NAMALWA (cell line): Measurements from ENCODE around the gene ADIPOQ.
"Not testable (repeated sequence)": the region's sequence is repeated elsewhere in the genome, so short reads cannot be mapped to it uniquely, and the experiment has no call there.

ENCODE experiments used
- DNase-seq: peaks from one replicate; pipeline ENCODE4 v3.0.0-alpha.2; 2015; ENCODE audit warnings: low spot score

Gene ADIPOQ

DNA sequence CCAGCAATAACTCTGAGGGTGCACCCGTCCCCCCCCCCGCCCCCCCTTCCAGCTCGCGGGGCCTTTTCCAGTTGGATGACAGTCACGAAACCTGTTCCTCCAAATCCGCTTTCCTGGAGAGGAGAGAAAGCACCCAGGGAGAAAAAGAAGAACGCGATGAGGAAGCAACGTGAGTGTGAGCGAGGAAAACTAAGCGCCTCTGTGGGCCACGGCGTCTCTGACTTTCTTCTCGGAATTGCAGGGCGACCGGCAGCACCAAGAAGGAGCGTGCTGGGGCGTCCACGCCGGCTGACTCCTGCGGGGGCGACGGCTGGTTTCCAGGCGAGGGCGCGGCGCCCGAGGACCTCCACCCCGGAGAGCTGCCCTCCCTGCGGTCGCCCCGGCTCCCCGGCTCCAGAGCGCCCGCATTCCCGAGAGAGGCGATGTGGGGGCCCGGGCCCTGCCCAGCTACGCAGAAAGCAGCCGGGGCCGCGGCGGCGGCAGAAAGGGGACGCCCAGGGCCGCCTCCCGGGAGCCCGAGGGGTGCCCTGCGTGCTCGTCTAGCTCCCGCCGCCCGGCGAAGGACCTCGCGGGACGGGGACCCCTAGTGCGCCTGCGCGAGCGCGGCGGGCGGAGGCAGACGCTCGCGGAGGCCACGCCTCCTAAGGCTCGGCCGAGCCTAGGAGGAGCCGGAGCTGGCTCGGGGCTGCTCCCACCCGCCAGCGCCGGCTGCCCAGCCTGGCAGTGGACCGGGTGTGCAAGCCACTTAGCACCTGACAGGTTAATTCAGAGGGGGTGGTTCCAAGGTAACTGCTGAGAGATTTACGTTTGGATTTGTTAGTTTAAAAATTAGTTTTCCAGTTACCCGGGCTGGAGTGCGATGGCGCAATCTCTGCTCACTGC lies 15.3 kb upstream of the ADIPOQ start:
- DNase-seq, result peak; percentile 93

DNA sequence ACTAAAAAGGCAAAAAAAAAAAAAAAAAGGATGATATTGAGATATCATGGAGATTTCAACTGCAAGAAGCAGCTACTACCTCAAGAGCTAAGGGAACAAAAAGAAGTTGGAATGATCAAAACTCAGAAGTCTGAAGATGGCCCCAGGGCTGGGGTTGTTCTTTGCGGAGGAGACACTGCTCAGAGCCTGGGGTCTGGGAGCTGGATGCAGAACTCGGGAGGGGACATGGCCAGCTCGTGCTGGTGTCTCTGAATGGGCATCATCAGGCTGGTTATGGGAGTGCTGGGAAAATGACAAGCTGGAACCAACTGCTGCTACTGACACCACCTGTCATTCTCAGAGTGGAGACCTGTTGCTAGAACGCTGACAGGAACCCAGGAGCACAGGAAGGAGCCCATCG lies 14.2 kb upstream of the ADIPOQ start:
- no peak for DNase-seq

DNA sequence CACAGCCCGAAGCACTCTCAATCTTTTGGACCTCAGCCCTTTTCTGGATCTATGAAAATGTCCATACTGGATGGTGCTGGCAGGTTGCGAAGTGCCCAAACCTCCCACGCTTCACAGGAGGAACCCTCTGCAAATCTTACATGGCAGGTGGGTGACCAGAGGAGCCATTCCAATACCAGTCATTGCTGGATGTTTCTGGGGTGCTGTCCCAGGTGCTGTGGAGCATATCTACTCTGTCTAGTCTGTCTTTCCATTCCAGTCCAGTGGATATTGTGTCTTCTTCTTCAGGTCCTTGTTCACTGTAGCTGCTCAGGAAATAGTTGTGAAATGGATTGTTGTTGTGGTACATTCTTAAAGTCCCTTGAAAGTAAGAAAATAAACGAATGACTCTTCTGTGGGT lies 10.7 kb upstream of the ADIPOQ start:
- no peak for DNase-seq

DNA sequence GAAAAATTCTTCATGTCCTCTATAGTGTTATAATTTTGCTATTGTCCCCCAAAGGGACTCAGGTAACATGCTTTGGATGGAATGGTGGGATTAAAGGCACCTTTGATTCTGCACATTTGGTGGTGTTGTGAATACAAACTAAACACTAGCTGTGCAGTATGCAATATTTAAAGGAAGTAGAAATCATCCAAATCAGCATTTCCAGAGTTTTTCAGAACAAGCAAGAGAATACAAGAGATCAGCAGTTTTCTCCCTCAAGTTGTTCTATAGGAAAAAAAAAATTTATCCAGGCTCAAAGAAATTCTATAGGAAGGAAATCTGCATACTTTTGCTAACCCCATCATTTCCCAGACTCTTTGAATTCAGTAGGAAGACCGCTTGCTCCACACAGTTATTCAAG lies 10.2 kb upstream of the ADIPOQ start:
- no peak for DNase-seq

DNA sequence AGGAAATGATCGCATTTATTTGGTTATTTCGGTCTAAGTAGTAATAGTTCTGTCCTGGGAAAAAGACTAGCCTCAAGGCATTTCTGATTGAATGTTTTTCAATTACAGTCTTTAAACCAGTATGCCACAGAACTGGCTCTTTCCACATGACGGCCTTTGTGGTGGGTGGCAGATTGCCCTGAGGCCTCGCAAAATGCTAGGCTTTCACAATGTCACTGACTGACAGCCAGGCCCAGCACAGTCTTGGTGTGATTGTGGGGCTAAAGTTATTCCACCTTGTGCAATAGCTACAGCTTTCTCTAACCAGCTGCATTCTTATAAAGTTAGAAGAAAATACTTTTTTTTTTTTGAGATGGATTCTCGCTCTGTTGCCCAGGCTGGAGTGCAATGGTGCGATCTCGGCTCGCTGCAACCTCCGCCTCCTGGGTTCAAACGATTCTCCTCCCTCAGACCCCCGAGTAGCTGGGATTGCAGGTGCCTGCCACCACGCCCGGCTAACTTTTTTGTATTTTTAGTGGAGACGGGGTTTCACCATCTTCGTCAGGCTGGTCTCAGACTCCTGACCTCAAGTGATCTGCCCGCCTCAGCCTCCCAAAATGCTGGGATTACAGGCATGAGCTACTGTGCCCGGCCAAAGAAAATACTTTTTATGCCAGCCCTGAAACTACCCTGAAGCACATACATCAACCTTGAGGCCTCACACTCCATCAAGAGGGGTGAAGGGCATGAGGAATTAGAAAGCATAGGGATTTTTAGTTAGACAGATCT lies 2.5 kb upstream of the ADIPOQ start:
- DNase-seq, result no peak

DNA sequence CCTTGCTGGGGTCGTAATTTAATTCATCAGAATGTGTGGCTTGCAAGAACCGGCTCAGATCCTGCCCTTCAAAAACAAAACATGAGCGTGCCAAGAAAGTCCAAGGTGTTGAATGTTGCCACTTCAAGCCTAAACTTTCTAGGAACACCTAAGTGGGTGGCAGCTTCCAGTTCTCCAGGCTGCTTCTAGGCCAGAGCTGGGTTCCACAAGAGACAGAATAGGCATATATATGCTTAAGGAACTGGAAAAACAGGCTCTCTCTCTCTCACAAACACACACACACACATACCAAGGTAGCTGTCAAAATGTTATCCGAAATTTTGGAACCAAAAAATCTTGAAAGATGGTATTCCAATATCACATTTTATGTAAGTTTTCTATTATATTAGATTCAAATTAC lies 890 bp upstream of the ADIPOQ start:
- DNase-seq, result no peak

DNA sequence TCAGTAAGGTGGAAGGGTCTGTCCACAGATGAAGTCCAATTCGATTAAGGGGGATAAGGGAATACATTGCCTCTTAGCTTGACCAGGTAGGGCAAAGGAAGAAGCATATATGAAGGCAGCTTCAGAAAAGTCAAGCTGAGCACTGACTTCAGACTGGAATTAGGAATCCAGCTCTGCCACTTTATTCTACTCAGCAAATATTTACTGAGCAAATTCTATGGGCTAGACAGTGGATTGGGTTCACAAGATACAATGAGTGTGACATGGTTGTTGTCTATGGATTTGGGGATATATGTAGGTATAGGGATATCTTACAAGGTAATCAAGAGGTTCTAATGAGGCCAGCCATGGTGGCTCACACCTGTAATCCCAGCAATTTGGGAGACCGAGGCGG lies 526 bp downstream of the ADIPOQ start:
- no peak for DNase-seq

DNA sequence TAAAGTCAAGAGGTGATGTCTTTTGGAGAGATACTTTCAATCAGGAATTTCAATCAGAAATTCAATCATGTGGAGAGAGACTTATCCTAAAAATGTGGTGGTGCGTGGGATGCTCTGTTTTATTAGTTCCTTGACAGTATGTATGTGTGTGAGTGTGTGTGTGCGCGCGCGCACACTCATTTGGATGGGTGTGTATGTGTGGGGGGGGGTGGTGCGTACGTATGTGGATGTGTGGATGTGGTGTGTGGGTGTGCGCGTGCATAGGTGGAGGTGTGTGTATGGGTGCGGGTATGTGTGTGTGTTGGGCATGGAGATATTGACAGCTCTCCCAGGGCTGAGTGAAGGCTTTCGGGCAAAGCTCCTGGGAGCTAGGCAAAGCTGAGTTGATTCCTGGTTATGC lies 2.4 kb downstream of the ADIPOQ start:
- no peak for DNase-seq

DNA sequence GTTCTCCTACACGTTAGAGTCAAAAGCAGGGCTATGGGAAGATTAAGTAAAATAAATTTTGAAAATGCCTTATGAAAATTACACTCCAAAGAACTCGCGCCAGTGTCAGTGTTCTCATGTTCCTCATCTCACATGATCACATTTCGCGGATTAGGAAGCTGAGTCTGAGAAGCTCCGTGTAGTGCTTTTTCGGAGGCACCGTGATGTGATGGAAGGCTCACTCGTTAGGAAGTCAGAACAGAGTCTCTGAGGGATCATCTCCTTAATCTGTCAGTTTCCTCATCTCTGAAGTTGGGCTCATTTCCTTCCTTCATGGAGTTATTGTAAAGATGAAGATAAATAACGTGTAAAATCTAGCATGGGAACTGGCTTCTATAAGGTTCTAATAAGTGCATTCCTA lies 3.2 kb downstream of the ADIPOQ start:
- no peak for DNase-seq

DNA sequence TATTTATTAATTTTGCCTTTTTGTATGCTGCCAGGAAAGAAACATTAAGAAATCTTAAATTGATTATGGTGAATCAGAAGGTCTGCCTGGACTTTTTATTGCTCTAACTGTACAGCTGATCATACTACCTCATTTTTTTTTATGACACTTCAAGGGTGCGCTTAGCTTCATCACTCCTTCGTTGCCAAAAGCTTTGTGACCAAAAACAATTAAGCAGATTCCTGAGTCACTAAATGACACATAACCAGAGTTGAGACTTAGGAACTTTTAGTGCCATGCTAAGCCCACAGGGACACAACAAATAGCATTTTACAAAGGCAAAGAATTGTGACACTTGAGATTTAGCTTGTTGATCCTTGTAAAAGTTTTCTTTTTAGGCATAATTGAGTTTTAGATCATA lies 4.9 kb downstream of the ADIPOQ start:
- no peak for DNase-seq

DNA sequence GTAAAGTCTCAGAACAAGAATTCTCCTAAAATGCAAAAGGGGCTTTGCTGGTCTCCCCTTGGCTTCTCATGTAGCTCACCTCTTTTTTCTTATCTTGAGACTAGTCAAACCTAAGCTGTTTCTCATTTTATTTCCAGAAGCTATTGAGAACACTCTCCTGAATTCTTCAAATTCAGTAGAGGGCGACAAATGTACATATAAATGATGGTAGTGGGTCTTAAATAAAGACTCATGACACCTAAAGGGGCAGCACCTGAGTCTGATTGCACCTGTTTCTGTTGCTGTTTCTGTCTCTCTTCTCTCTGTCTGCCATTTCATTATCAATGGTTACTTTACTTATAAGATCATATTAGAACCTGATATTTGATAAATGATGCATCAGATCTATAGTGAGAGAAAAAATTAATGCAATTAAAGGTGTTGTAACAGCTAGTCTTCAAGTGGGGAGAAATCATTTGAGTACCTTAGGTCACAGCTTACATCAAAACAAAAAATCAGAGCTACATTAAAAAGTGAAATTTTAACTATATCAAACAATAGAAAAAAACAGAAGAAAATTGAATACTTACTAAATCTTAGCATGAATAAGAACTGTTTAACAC lies 7.0 kb downstream of the ADIPOQ start:
- DNase-seq, result peak; percentile 84

DNA sequence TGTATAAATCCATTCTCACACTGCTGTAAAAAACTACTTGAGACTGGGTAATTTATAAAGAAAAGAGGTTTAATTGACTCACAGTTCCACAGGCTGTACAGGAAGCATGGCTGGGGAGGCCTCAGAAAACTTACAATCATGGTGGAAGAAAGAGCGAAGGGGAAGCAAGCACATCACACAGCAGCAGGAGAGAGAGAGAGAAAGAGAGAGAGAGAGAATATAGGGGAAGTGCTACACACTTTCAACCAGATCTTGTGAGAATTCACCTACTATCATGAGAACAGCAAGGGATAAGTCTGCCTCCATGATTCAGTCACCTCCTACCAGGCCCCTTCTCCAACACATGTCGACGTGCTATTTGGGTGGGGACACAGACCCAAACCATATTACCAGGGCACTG lies 9.3 kb downstream of the ADIPOQ start:
- DNase-seq, result not testable (repeated sequence)

DNA sequence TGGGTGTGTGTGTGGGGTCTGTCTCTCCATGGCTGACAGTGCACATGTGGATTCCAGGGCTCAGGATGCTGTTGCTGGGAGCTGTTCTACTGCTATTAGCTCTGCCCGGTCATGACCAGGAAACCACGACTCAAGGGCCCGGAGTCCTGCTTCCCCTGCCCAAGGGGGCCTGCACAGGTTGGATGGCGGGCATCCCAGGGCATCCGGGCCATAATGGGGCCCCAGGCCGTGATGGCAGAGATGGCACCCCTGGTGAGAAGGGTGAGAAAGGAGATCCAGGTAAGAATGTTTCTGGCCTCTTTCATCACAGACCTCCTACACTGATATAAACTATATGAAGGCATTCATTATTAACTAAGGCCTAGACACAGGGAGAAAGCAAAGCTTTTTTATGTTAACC lies 10.5 kb downstream of the ADIPOQ start:
- no peak for DNase-seq

DNA sequence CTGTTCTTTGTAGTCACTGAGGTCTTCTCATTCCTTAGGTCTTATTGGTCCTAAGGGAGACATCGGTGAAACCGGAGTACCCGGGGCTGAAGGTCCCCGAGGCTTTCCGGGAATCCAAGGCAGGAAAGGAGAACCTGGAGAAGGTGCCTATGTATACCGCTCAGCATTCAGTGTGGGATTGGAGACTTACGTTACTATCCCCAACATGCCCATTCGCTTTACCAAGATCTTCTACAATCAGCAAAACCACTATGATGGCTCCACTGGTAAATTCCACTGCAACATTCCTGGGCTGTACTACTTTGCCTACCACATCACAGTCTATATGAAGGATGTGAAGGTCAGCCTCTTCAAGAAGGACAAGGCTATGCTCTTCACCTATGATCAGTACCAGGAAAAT lies 11.6 kb downstream of the ADIPOQ start:
- no peak for DNase-seq

DNA sequence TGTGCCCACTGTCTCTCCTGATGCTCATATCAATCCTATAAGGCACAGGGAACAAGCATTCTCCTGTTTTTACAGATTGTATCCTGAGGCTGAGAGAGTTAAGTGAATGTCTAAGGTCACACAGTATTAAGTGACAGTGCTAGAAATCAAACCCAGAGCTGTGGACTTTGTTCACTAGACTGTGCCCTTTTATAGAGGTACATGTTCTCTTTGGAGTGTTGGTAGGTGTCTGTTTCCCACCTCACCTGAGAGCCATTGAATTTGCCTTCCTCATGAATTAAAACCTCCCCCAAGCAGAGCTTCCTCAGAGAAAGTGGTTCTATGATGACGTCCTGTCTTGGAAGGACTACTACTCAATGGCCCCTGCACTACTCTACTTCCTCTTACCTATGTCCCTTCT lies 12.4 kb downstream of the ADIPOQ start:
- DNase-seq, result no peak

DNA sequence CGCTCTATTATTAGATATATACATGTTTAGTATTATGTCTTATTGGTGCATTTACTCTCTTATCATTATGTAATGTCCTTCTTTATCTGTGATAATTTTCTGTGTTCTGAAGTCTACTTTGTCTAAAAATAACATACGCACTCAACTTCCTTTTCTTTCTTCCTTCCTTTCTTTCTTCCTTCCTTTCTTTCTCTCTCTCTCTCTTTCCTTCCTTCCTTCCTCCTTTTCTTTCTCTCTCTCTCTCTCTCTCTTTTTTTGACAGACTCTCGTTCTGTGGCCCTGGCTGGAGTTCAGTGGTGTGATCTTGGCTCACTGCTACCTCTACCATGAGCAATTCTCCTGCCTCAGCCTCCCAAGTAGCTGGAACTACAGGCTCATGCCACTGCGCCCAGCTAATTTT lies 15.2 kb downstream of the ADIPOQ start:
- DNase-seq, result no peak

DNA sequence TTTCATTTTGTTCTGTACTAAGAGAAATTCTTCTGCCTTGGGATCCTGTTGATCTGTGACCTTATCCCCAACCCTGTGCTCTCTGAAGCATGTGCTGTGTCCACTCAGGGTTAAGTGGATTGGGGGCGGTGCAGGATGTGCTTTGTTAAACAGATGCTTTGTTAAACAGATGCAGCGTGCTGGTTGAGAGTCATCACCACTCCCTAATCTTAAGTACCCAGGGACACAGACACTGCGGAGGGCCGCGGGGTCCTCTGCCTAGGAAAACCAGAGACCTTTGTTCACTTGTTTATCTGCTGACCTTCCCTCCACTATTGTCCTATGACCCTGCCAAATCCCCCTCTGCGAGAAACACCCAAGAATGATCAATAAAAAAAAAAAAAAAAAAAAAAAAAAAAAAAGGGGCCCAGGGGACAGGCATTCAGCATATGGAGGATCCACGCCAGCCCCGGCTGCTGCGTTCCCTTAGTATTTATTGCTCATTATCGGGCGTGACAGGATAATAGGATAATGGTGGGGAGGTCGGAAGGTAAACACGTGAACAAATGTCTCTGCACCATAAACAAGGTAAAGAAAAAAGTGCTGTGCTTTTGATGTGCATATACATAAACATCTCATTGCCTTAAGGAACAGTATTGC lies 22.8 kb downstream of the ADIPOQ start:
- DNase-seq, result not testable (repeated sequence)

DNA sequence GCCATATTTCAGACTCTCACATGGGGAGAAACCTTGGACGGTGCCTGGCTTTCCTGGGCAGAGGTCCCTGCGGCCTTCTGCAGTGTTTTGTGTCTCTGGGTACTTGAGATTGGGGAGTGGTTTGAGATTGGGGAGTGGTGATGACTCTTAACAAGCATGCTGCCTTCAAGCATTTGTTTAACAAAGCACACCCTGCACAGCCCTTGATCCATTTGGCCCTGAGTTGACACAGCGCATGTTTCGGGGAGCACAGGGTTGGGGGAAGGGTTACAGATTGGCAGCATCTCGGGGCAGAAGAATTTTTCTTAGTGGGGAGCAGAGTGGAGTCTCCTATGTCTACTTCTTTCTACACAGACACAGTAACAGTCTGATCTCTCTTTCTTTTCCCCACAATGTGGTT lies 23.6 kb downstream of the ADIPOQ start:
- not testable (repeated sequence) for DNase-seq

DNA sequence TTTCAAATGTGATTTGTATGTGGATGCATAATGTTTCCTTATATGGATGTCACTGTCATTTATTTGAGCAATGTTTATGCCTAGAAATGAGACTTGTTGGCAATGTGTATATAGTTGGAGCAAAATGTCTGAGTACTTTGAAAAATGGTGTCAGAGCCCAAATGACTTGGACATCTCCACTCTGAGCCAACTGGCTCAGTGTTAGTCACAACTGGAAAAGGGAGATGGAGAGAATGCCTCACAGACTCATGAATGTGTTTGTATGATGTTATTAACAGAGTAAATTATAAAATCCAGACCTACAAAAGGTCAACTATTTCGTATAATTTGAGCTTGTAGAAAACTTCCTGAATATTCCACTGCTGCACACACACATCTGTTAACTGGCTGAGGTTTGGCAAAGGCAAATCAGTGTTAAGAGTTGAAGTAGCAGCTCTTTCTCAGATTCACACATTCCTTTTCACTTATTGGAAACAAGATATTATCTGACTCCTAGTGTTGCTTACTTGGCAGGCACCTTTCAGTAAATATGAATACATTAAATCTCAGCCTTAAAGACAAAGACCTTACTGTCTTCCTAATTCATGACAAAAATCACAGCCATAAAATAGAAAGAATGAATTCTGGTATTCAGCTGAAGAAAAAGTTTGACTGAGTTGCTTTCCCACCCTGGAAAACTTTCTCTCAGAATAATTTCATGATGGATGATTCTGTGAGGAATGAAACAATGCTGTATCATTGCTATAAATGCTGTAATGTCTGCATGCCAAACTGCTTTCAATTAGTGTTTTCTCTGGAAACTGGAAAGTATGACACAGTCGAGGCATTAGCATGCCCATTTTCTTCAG lies 27.0 kb downstream of the ADIPOQ start:
- DNase-seq, result no peak

DNA sequence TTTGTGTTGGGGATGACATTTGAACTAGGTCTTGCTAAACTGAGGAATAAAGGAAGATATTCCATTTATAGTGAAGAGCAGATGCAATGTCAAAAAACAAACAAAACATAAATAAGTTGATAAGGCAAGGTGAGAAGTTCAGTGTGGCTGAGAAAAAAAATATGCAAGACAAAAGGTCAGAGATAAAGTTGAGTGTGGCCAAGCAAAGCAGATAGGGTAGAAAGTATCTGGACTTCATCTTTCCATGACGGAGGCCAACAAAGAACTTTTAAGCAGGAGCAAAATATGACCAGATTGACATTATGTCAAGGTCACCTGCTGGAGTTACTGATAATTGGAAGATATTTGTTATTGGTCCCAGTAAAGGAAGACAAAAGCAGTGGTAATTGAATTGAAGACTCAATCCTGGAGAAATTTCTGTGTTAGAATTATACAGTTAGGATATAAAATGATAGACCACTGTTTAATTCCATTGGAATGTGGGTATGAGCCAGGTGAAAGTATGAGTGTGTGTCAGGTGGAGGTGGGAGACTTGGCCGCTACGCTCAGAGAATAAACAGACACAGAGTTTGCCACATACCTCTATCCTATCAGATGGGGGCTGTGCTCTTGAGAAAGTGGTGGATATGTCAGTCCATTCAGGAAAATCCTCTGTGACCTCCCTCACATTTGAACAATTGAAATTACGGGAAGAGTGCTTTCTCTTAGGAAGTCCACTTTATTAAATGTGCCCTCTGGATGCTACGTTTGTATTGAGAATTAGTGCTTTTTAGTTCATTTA lies 28.1 kb downstream of the ADIPOQ start:
- no peak for DNase-seq

DNA sequence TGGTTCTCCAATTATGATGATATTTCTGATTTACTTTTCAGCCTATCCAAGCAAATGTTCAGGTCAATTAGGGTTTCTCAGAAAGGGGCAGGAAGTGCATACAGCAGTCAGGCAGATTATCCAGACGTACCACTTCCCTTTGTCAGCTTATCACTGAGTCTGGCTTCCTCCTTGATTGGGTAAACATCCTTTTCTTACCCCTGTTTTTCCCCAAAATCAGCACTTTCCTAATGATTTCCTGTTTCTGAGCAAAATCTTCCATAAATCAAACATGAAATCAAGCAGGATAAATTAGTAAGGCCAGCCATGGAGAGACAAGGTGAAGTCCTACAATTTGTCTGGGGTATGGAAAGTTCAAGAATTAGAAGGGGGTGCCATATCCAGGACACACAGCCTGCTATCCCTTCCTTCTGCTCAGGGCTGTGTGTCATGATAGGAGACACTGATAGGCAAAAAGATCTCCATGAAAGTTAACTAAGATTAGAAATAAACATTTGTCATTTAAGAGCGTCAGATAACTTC lies 29.0 kb downstream of the ADIPOQ start:
- no peak for DNase-seq
